Retinal pigment epithelial cell (primary cell): ENCODE measurements around the gene HDAC1.

Source experiments
- DNase-seq: peaks from one replicate; pipeline ENCODE4 v3.0.0-alpha.2; 2010; ENCODE audit warnings: low read depth
- H3K4me3 ChIP-seq: 2 replicates; pipeline ENCODE4 v1.5.1; 2011; ENCODE audit warnings: mild to moderate bottlenecking, low read length, control low read depth, moderate library complexity
- TF ChIP-seq, protein P1 (sequence below): conservative IDR thresholded peaks from 2 replicates; pipeline ENCODE4 v1.5.1; 2011; ENCODE audit warnings: low read depth, low read length, control low read depth, inconsistent platforms

Gene HDAC1

DNA sequence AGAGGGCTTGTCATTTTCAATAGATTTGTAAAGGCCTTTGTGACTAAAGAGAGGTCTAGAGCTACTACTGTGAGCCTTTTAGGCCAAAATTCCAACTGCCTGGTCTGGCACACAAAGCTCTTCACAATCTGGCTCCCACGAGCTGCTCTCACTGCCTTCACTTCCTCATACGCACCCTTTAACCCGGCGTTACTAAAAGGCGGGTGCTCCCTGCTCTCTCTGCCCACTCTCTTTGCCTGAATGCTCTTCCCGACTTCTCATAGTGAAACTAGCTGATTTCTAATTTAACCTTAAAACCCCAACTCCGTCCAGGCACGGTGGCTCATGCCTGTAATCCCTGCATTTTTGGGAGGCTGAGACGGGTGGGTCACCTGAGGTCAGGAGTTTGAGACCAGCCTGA lies 88.2 kb downstream of the HDAC1 start:
- no peak for DNase-seq
- TF ChIP-seq, protein P1, sequence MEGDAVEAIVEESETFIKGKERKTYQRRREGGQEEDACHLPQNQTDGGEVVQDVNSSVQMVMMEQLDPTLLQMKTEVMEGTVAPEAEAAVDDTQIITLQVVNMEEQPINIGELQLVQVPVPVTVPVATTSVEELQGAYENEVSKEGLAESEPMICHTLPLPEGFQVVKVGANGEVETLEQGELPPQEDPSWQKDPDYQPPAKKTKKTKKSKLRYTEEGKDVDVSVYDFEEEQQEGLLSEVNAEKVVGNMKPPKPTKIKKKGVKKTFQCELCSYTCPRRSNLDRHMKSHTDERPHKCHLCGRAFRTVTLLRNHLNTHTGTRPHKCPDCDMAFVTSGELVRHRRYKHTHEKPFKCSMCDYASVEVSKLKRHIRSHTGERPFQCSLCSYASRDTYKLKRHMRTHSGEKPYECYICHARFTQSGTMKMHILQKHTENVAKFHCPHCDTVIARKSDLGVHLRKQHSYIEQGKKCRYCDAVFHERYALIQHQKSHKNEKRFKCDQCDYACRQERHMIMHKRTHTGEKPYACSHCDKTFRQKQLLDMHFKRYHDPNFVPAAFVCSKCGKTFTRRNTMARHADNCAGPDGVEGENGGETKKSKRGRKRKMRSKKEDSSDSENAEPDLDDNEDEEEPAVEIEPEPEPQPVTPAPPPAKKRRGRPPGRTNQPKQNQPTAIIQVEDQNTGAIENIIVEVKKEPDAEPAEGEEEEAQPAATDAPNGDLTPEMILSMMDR, result no peak
- no peak overlapping the region for H3K4me3 ChIP-seq
